Right cardiac atrium (tissue), 5 donors: ENCODE results near the gene SDK1. TPM values are rescaled to one million over a fixed set of nuclear protein-coding genes. Genes with fewer than 3 reads are reported as not detected.
"Not testable (repeated sequence)": the region's sequence is repeated elsewhere in the genome, so short reads cannot be mapped to it uniquely, and the experiment has no call there.

ENCODE experiments used
- ATAC-seq, 2 donors: fragments of 200-7000 bp; cut with Tn5 transposase; one replicate each; pipeline versions ENCODE4 v1.8.0 to v1.9.1; 2020; ENCODE audit warnings: moderate library complexity in 2 of 2, mild to moderate bottlenecking in 1 of 2
- DNase-seq, 3 donors: peaks; one replicate each; pipeline ENCODE4 v3.0.0-alpha.2; 2020
- H3K27ac ChIP-seq: one replicate; pipeline ENCODE4 v1.5.1; 2013; ENCODE audit warnings: mild to moderate bottlenecking, low read length, control low read depth, moderate library complexity
- H3K27me3 ChIP-seq: one replicate; pipeline ENCODE4 v1.6.1; 2013; ENCODE audit not compliant: control insufficient read depth, insufficient read depth
- H3K4me1 ChIP-seq: one replicate; pipeline ENCODE4 v1.6.1; 2013; ENCODE audit warnings: low read length; ENCODE audit not compliant: control insufficient read depth, insufficient read depth
- H3K4me3 ChIP-seq: one replicate; pipeline ENCODE4 v1.5.1; 2013; ENCODE audit warnings: low read length, control low read depth
- H3K9me3 ChIP-seq: one replicate; pipeline ENCODE4 v1.6.1; 2013; ENCODE audit warnings: low read length; ENCODE audit not compliant: control insufficient read depth
- WGBS: extraction: QIAGEN DNeasy Blood & Tissue Kit; methylation state at CpG from one replicate; pipeline ENCODE4 v1.1.7; 2013; 5-methylcytosine and 5-hydroxymethylcytosine counted together
- intact Hi-C, 4 donors: fragments of 100-400 bp; cut with DNase I; formaldehyde crosslinking; loops; one replicate each; pipeline versions ENCODE4 v1.11.0 to v1.14.0; 2022 to 2023
- polyA plus RNA-seq: library from polyadenylated mRNA; stranded (reverse); fragments of 200-250 nt; gene quantifications from one replicate; pipeline ENCODE4 v1.2.3, GENCODE V29; 2013
- total RNA-seq, 4 donors: library from RNA; stranded (reverse); fragmentation: NEBNext Ultra II Directional; extraction: Animal tissue kit (Norgen Biotek cat#: 25700); gene quantifications; one replicate each; pipeline ENCODE4 v1.2.1, GENCODE V29; 2021
- donor health status: healthy with polysubstance abuse.
- donor health status: DM: no; HTN: yes; CAD: no.
- donor health status: DM: no; HTN: no; CAD: no.
- donor health status: DM: no; HTN: yes; CAD: no; lungs with severe emphysema.
- donor health status: DM: yes; HTN: yes; CAD: no.

SDK1 gene
- total and polyA plus RNA-seq, 5 donors: 0.97 to 3.2 (median 2.4) TPM

DNA sequence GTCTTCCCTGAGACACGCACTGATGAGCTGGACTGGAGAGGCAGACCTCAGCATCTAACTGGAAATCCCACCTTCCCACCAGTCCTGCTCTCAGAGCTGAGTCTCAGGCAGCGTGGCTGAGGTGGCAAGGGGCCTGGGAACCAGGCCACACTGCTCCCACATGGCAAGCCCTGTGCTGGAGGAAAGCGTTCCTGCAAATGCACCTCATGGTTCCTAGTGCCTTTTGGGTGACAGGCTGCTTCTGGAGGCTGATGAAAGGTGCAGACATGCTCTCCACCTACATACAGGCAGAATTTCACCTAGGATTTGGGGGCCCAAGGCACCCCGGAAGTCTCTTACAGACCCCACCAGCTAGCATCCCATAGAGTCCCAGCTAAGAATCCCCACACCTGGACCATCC is 948.2 kb downstream of the SDK1 start:
- Histone ChIP-seq H3K4me1 (no peaks in the 10 kb centered on the region), H3K4me3 (no peak overlapping the region), H3K27me3 (no peaks in the 10 kb centered on the region), H3K9me3 (no peaks in the 10 kb centered on the region), H3K27ac (no peak overlapping the region)
- intact Hi-C loops: no loop called here
- ATAC-seq (no peak), DNase-seq (no peak)
- 91% methylated on average over 4 of the region's 4 CpGs for WGBS

DNA sequence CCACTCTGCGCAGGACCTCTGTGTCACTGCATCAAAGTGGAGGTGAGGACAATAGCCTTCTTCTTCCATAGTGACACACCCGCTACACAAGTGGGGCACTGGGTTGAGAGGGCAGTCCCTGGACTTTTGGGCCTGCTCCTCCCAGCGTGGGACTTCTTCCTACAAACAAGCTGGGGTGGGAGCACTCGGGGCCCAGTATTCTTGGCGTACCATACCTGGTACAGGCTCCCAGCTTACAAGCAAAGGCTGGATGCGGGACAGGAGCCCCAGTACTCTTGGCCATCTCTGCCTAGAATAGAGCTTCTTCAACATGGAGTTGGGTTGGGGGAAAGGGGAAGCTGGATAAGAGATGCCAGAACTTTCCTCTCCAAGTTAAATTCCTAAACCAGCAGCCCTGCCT is 954.3 kb downstream of the SDK1 start:
- no peaks in the 10 kb centered on the region for H3K27me3 ChIP-seq
- no peaks in the 10 kb centered on the region for H3K4me1 ChIP-seq
- DNase-seq: no peak
- intact Hi-C loops: no loop called here
- H3K27ac ChIP-seq: no peak overlapping the region
- H3K4me3 ChIP-seq: no peak overlapping the region
- no peak for ATAC-seq
- WGBS: 92% methylated on average over 6 of the region's 6 CpGs
- no peaks in the 10 kb centered on the region for H3K9me3 ChIP-seq

DNA sequence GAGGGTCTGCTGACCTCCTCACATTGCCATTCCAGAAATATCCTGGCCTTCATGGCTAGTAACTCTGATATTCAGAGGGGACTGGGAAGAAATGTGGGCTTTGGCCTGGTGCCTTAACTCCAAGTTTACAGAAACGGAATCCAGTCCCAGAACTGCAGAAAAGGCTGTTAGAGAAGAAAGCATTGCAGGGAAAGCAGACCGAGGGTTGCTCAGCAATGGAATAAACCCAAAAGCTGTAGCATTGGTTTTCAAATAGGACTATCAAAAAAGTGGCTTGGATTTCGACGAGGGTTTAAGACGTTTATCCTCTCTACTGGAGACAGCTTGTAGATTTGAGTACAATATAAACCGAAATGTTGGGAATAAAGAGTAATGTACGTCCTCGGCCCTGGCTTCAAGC is 955.2 kb downstream of the SDK1 start:
- Histone ChIP-seq H3K4me3 (no peak overlapping the region), H3K27ac (no peak overlapping the region), H3K4me1 (no peaks in the 10 kb centered on the region), H3K27me3 (no peaks in the 10 kb centered on the region), H3K9me3 (no peaks in the 10 kb centered on the region)
- WGBS: 55% methylated on average over 8 of the region's 8 CpGs
- intact Hi-C loops: no loop called here
- ATAC-seq (no peak), DNase-seq (no peak)

DNA sequence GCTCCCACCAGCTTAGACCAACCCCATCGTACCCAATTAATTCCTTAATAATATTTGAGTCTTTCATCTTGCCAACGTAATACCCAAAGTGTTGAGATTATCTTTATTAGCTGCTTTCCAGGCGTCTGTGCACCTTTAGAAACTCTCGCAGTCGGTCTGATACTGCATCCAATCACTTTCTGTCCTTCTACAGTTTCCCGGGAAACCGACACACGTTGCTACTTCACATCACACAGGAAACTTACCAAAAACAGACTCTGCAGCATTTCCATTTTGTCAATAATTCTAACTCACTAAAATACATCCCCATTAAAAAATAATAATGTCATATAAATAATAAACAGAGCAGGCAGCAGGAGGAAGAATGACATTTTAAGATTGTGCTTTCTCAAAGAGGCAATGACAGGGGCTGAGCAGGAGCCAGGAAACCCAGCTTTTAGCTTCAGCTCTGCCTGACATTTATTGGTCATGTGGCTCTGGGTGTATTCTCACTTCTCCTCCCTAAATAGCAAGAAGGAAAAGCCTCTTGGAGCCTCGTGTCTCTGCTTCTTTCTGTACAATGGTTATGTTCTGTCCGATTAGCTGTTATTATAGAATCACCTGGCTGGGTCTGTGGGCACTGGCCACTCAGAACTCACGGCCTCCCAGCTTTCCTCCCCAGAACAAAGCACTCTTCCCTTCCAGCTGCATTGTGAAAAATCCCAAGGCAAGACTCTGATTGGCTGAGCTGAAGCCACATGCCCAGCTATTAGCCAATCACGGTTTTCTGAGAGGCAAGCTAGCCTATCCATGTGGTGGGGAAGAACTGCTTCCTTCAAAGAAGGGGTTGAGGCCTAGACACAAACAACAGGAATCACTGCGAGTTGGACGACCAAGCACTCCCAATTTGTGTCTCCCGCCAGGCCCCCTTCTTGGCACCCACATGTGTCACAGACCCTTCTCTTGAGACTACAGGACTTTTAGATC is 956.4 kb downstream of the SDK1 start:
- DNase-seq (no peak), ATAC-seq (no peak)
- intact Hi-C loops: no loop called here
- no peak overlapping the region for H3K27ac ChIP-seq
- H3K9me3 ChIP-seq: no peaks in the 10 kb centered on the region
- H3K27me3 ChIP-seq: no peaks in the 10 kb centered on the region
- no peak overlapping the region for H3K4me3 ChIP-seq
- H3K4me1 ChIP-seq: no peaks in the 10 kb centered on the region
- 85% methylated on average over 15 of the region's 15 CpGs for WGBS

DNA sequence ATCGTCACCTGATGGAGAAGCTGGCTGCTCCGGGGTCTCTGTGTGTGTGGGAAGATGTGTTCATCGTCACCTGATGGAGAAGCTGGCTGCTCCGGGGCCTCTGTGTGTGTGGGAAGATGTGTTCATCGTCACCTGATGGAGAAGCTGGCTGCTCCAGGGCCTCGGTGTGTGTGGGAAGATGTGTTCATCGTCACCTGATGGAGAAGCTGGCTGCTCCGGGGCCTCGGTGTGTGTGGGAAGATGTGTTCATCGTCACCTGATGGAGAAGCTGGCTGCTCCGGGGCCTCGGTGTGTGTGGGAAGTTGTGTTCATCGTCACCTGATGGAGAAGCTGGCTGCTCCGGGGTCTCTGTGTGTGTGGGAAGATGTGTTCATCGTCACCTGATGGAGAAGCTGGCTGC is 959.1 kb downstream of the SDK1 start:
- ATAC-seq, H3K27me3 ChIP-seq, H3K9me3 ChIP-seq, H3K4me1 ChIP-seq, H3K4me3 ChIP-seq, DNase-seq, intact Hi-C loops, H3K27ac ChIP-seq: not testable (repeated sequence)
- 91% methylated on average over 15 of the region's 15 CpGs for WGBS

DNA sequence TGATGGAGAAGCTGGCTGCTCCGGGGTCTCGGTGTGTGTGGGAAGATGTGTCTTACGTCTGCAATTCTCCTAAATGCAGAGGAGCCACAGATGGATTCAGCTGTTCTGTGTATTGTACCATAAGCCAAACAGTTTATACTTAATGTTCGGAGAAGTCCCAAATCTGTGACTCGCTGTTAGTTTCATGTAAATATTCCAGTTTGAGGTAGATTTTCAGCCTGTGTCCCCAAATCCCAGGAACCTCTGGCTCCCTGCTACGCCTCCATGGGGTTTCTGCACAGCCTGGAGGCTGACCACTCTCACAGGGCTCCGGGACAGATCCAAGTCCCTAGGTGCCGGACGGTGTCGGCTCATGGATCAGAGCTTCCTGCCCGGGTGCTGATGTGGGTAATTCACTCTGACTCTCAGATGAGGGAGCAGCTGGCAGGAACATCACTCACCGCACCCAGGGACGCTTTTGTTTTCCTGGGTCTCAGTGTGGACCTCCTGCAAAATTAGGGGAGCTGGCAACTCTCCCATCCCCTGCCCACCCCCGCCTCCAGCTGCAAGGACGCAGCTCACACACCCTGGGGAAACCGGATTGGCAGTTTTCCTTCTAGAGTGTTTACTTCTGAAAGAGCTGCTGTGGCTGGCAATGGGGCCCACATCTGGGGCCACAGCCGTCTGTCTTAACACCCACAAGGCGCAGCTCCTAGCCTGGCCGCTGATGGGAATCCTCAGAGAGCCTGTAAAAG is 960.0 kb downstream of the SDK1 start:
- no peak overlapping the region for H3K27ac ChIP-seq
- H3K4me1 ChIP-seq: no peaks in the 10 kb centered on the region
- ATAC-seq (no peak), DNase-seq (no peak)
- no peaks in the 10 kb centered on the region for H3K27me3 ChIP-seq
- intact Hi-C loops: no loop called here
- H3K9me3 ChIP-seq: no peaks in the 10 kb centered on the region
- no peak overlapping the region for H3K4me3 ChIP-seq
- WGBS: 51% methylated on average over 19 of the region's 19 CpGs

DNA sequence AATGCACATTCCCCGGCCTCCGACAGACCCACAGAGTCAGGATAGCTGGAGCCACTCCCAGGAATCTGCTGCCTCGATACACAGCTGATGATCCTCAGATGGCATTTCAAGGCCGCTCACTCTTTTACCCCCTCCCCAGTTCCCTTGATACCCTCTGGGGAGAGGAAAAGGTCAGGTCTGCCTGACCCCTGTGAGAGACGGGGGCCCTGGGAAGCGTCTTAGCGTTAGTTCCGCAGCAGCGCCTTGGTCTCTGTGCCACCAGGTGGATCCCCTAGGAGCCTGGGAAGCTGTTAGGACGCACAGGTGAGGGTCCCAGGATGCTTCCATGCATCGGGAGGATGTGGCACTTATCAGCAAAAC is 960.5 kb downstream of the SDK1 start:
- no peaks in the 10 kb centered on the region for H3K27me3 ChIP-seq
- no peak for ATAC-seq
- no peak overlapping the region for H3K4me3 ChIP-seq
- no peaks in the 10 kb centered on the region for H3K4me1 ChIP-seq
- no peak for DNase-seq
- no peaks in the 10 kb centered on the region for H3K9me3 ChIP-seq
- WGBS: 62% methylated on average over 11 of the region's 11 CpGs
- no peak overlapping the region for H3K27ac ChIP-seq
- intact Hi-C loops: no loop called here

DNA sequence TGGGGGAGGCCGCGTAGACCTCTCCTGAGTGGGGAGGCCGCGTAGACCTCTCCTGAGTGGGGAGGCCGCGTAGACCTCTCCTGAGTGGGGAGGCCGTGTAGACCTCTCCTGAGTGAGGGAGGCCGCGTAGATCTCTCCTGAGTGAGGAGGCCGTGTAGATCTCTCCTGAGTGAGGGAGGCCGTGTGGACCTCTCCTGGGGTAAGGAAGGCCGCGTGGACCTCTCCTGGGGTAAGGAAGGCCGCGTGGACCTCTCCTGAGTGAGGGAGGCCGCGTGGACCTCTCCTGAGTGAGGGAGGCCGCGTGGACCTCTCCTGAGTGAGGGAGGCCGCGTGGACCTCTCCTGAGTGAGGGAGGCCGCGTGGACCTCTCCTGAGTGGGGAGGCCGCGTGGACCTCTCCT is 963.2 kb downstream of the SDK1 start:
- ATAC-seq, DNase-seq, H3K27me3 ChIP-seq, H3K4me1 ChIP-seq, H3K9me3 ChIP-seq, H3K27ac ChIP-seq, H3K4me3 ChIP-seq, intact Hi-C loops: not testable (repeated sequence)
- 95% methylated on average over 25 of the region's 25 CpGs for WGBS

DNA sequence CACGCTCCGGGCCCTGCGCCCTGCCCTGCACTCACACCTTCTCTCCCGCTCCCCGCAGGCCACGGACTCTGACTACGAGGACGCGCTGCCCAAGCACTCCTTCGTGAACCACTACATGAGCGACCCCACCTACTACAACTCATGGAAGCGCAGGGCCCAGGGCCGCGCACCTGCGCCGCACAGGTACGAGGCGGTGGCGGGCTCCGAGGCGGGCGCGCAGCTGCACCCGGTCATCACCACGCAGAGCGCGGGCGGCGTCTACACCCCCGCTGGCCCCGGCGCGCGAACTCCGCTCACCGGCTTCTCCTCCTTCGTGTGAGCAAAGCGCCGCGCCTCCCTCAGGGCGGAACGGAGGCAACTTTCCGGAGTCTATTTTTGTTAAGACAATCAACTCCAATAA is 964.0 kb downstream of the SDK1 start:
- H3K27ac ChIP-seq: no peak overlapping the region
- no peak for DNase-seq
- H3K4me3 ChIP-seq: no peak overlapping the region
- 48% methylated on average over 43 of the region's 43 CpGs for WGBS
- H3K4me1 ChIP-seq: no peaks in the 10 kb centered on the region
- ATAC-seq: peak in 1 of 2 donors; percentile 22
- intact Hi-C loops: no loop called here
- no peaks in the 10 kb centered on the region for H3K9me3 ChIP-seq
- no peaks in the 10 kb centered on the region for H3K27me3 ChIP-seq

DNA sequence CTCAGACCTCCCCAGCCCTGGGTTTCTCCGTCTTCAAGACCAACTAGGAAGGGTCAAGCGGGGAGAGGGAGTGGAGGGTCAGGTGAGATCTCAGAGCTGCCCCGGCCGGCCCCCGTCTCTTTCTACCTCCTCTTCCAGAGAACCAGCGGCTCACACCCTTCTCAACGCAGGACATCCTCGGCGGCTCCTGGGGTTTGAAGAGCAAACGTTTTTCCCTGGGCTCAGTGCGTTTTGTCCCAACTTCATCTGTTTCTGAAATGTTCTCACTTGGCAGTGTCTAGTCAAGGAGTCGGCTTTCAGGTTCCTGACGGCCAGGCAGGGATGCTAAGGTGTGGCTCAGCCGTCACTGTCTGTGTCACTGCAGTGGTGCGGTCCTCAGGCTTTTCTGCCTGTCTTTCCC is 964.6 kb downstream of the SDK1 start:
- no peak overlapping the region for H3K4me3 ChIP-seq
- intact Hi-C loops: no loop called here
- ATAC-seq: no peak
- H3K27me3 ChIP-seq: no peaks in the 10 kb centered on the region
- no peaks in the 10 kb centered on the region for H3K9me3 ChIP-seq
- 77% methylated on average over 15 of the region's 15 CpGs for whole genome bisulfite sequencing
- no peak overlapping the region for H3K27ac ChIP-seq
- DNase-seq: no peak
- no peaks in the 10 kb centered on the region for H3K4me1 ChIP-seq

DNA sequence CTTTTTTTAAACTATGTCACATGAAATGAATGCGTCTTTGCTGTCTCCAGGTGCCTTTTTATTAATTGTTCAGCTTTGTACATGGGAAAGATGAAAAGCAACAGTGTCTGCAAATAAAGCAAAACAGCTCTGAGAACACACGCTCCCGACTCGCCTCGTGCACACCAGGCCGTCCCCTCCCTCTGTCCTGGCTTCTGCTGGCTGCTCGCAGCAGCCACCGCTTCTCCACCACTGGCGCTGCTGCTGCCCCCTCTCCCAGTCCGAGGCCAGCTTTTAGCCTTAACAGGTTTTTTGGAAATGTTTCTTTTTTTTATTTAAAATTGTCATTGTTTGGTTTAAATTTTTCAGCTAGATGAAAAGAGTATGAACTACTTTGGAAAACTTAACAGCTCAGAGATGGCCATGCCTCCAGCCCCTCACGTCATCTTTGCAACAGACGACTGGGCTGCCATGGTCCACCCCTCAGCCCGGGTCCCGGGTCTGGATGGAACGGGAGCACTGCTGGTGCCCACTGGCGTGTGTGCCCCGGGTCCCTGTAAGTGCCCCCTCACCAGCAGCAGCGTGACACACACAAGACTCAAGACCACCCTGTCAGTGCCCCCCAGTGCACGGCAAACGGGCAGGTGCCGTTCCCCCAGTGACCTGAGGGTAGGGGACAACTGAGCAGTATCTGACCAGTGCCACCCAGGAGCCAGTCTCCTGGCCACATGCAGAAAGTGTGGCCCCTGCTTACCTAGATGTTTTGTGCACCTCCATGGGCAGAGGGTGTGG is 965.4 kb downstream of the SDK1 start:
- Histone ChIP-seq H3K4me1 (no peaks in the 10 kb centered on the region), H3K27me3 (no peaks in the 10 kb centered on the region), H3K4me3 (no peak overlapping the region), H3K27ac (no peak overlapping the region), H3K9me3 (no peaks in the 10 kb centered on the region)
- ATAC-seq (no peak), DNase-seq (no peak)
- intact Hi-C loops: no loop called here
- 88% methylated on average over 21 of the region's 21 CpGs for WGBS
